Uterus (tissue), 2 donors: ENCODE results near the gene CIC.

Source experiments
- POLR2A ChIP-seq, 2 donors: fragments of 450-650 bp; IDR thresholded peaks; one replicate each; pipeline ENCODE4 v1.6.1; 2016; ENCODE audit warnings: antibody characterized with exemption in 2 of 2, mild to moderate bottlenecking in 1 of 2, moderate library complexity in 1 of 2
- TF ChIP-seq, protein P1 (sequence below), 4 experiments: fragments of 200-600 bp in 2 of 4; fragments of 450-650 bp in 2 of 4; sonication (generic) in 2 of 4; IDR thresholded peaks; one replicate each; pipeline ENCODE4 v1.5.1; 2016 to 2019; ENCODE audit warnings: antibody characterized with exemption in 4 of 4, mild to moderate bottlenecking in 2 of 4, moderate library complexity in 1 of 4

DNA sequence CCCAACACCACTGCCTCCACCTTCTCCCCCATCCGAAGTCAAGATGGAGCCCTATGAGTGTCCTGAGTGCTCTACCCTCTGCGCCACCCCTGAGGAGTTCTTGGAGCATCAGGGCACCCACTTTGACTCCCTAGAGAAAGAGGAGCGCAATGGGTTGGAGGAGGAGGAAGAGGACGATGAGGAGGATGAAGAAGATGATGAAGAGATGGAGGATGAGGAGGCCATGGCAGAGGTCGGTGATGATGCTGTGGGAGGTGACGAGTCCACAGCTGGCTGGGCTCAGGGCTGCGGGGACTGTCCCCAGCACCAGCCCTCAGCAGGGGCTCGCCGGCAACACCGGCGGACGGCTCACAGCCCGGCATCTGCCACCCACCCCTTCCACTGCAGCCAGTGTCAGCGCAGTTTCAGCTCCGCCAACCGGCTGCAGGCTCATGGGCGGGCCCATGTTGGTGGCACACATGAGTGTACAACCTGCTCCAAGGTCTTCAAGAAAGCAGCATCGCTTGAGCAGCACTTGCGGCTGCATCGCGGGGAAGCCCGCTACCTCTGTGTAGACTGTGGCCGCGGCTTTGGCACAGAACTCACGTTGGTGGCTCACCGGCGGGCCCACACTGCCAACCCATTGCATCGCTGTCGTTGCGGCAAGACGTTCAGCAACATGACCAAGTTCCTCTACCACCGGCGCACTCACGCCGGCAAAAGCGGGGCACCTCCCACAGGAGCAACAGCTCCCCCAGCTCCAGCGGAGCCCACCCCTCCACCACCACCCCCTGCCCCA lies 43.9 kb upstream of the CIC start:
- TF ChIP-seq POLR2A (IDR thresholded peaks at IDR 0.05): no peak
- TF ChIP-seq, protein P1, sequence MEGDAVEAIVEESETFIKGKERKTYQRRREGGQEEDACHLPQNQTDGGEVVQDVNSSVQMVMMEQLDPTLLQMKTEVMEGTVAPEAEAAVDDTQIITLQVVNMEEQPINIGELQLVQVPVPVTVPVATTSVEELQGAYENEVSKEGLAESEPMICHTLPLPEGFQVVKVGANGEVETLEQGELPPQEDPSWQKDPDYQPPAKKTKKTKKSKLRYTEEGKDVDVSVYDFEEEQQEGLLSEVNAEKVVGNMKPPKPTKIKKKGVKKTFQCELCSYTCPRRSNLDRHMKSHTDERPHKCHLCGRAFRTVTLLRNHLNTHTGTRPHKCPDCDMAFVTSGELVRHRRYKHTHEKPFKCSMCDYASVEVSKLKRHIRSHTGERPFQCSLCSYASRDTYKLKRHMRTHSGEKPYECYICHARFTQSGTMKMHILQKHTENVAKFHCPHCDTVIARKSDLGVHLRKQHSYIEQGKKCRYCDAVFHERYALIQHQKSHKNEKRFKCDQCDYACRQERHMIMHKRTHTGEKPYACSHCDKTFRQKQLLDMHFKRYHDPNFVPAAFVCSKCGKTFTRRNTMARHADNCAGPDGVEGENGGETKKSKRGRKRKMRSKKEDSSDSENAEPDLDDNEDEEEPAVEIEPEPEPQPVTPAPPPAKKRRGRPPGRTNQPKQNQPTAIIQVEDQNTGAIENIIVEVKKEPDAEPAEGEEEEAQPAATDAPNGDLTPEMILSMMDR (IDR thresholded peaks at IDR 0.05): no peak
